ENCODE measurements around the gene TBX19. TPM values are rescaled to one million over a fixed set of nuclear protein-coding genes. Genes with fewer than 3 reads are reported as not detected.

TBX19 gene
- total RNA-seq, 1 donor from 2014 or later = 1.1 TPM

DNA sequence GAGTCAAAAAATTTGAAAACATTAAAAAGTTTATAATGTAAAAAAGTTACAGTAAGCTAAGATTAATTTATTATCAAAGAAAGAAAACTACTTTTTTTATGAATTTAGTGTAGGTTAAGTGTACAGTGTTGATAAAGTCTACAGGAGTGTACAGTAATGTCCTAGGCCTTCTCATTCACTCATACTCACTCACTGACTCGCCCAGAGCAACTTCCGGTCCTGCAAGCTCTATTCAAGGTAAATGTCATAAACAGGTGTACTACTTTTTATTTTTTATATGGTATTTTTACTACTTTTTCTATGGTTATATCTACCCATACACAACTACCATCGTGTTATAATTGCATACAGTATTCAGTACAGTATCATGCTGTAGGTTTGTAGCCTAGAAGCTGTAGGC is 49.6 kb downstream of the TBX19 start:
- DNase-seq (ENCODE audit: low read depth) (no peak), FAIRE-seq (no peak)
- no peak overlapping the region for H3K27ac Mint-ChIP-seq (ENCODE audit: unreplicated experiment)
- no peaks in the 10 kb centered on the region for H3K36me3 Mint-ChIP-seq (ENCODE audit: low read depth, unreplicated experiment)
- Histone ChIP-seq H3K79me2 (ENCODE audit: insufficient read depth, low read length) (no peaks in the 10 kb centered on the region), H2AFZ (ENCODE audit: low read depth, low read length) (no peak overlapping the region), H3K27ac (ENCODE audit: low read depth, low read length) (no peak overlapping the region), H3K27me3 (ENCODE audit: insufficient read depth, low read length) (no peaks in the 10 kb centered on the region), H3K4me1 (ENCODE audit: insufficient read depth, low read length) (no peaks in the 10 kb centered on the region), H3K9ac (ENCODE audit: low read length) (no peak overlapping the region), H3K36me3 (ENCODE audit: insufficient read depth, low read length) (no peaks in the 10 kb centered on the region), H3K9me3 (ENCODE audit: insufficient read depth, low read depth, low read length) (no peaks in the 10 kb centered on the region), H4K20me1 (ENCODE audit: insufficient read depth, low read length) (no peaks in the 10 kb centered on the region), H3K4me3 (ENCODE audit: insufficient read depth, low read depth, low read length) (no peak overlapping the region), H3K4me2 (ENCODE audit: low read length) (no peak overlapping the region)
- TF ChIP-seq, protein P1, sequence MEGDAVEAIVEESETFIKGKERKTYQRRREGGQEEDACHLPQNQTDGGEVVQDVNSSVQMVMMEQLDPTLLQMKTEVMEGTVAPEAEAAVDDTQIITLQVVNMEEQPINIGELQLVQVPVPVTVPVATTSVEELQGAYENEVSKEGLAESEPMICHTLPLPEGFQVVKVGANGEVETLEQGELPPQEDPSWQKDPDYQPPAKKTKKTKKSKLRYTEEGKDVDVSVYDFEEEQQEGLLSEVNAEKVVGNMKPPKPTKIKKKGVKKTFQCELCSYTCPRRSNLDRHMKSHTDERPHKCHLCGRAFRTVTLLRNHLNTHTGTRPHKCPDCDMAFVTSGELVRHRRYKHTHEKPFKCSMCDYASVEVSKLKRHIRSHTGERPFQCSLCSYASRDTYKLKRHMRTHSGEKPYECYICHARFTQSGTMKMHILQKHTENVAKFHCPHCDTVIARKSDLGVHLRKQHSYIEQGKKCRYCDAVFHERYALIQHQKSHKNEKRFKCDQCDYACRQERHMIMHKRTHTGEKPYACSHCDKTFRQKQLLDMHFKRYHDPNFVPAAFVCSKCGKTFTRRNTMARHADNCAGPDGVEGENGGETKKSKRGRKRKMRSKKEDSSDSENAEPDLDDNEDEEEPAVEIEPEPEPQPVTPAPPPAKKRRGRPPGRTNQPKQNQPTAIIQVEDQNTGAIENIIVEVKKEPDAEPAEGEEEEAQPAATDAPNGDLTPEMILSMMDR (IDR thresholded peaks at IDR 0.05; ENCODE audit: insufficient read depth, low read depth, low read length) = no peak
- no peak for TF ChIP-seq EZH2 (IDR thresholded peaks at IDR 0.05; ENCODE audit: insufficient read depth, low read length)
- H3K4me1 Mint-ChIP-seq (ENCODE audit: low read depth, unreplicated experiment) = no peaks in the 10 kb centered on the region
- H3K9me3 Mint-ChIP-seq (ENCODE audit: unreplicated experiment) = no peaks in the 10 kb centered on the region
- no peaks in the 10 kb centered on the region for H3K27me3 Mint-ChIP-seq (ENCODE audit: low read depth, unreplicated experiment)
- no peak overlapping the region for H3K4me3 Mint-ChIP-seq (ENCODE audit: unreplicated experiment)

DNA sequence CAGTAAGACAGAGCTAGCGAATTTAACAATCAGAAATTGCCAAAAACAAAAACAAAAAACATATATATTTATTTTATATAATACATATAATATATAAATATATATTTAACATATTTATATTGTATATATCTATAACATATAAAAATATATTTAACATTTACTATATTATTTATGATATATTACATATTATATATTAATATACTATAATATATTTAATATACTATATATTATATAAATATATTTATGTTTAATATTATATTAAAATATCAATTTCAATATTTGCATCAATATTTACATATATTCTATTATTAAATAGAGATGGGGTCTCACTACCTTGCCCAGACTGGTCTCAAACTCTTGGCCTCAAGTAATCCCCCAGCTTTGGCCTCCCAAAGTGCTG is 50.9 kb downstream of the TBX19 start:
- H3K9ac ChIP-seq (ENCODE audit: low read length) = no peak overlapping the region
- no peaks in the 10 kb centered on the region for H3K27me3 ChIP-seq (ENCODE audit: insufficient read depth, low read length)
- no peaks in the 10 kb centered on the region for H3K4me1 ChIP-seq (ENCODE audit: insufficient read depth, low read length)
- H3K4me3 ChIP-seq (ENCODE audit: insufficient read depth, low read depth, low read length) = no peak overlapping the region
- FAIRE-seq (no peak), DNase-seq (ENCODE audit: low read depth) (no peak)
- H3K9me3 ChIP-seq (ENCODE audit: insufficient read depth, low read depth, low read length) = no peaks in the 10 kb centered on the region
- no peaks in the 10 kb centered on the region for H3K79me2 ChIP-seq (ENCODE audit: insufficient read depth, low read length)
- no peaks in the 10 kb centered on the region for H3K36me3 ChIP-seq (ENCODE audit: insufficient read depth, low read length)
- Mint-ChIP-seq H3K9me3 (ENCODE audit: unreplicated experiment) (no peaks in the 10 kb centered on the region), H3K4me1 (ENCODE audit: low read depth, unreplicated experiment) (peaks cover 3% of the 10 kb centered on the region), H3K36me3 (ENCODE audit: low read depth, unreplicated experiment) (no peaks in the 10 kb centered on the region), H3K4me3 (ENCODE audit: unreplicated experiment) (no peak overlapping the region), H3K27ac (ENCODE audit: unreplicated experiment) (no peak overlapping the region), H3K27me3 (ENCODE audit: low read depth, unreplicated experiment) (no peaks in the 10 kb centered on the region)
- H2AFZ ChIP-seq (ENCODE audit: low read depth, low read length) = no peak overlapping the region
- no peaks in the 10 kb centered on the region for H4K20me1 ChIP-seq (ENCODE audit: insufficient read depth, low read length)
- TF ChIP-seq, protein P1 (IDR thresholded peaks at IDR 0.05; ENCODE audit: insufficient read depth, low read depth, low read length) = no peak
- TF ChIP-seq EZH2 (IDR thresholded peaks at IDR 0.05; ENCODE audit: insufficient read depth, low read length) = no peak
- no peak overlapping the region for H3K4me2 ChIP-seq (ENCODE audit: low read length)
- no peak overlapping the region for H3K27ac ChIP-seq (ENCODE audit: low read depth, low read length)

DNA sequence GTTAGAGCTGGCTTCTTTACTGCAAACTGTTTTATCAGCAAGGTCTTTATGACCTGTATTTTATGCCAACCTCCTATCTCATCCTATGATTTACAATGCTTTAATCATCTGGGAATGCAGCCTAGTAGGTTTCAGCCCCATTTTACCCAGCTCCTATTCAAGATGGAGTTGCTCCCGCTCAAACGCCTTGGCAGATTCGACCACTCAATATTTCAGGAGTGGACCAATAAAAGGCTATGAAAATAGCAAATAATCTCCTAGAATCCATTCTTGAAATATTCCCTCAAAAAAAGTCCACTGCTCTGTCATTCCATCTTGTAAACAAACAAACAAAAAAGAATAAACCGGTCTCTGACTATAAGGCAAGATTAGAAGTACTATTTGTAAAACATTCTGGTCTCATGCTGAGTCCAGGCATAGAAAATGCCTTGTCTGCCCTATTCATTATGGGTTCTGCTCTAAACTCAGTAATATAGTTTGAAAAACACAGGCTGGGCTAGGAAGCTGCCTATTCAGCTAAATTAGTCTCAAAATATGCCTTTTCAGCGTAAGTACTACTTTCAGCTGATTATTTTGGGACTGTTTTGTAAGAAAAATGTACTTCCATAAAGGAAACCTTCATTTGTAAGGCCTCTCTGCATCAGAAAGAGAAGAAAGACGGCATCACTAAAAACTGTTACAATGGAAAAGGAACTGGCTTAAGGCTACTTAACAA is 53.0 kb downstream of the TBX19 start:
- FAIRE-seq = no peak
- no peak overlapping the region for H3K9ac ChIP-seq (ENCODE audit: low read length)
- Mint-ChIP-seq H3K4me3 (ENCODE audit: unreplicated experiment) (no peak overlapping the region), H3K4me1 (ENCODE audit: low read depth, unreplicated experiment) (peaks cover 3% of the 10 kb centered on the region), H3K27me3 (ENCODE audit: low read depth, unreplicated experiment) (no peaks in the 10 kb centered on the region), H3K36me3 (ENCODE audit: low read depth, unreplicated experiment) (peaks cover 2% of the 10 kb centered on the region), H3K27ac (ENCODE audit: unreplicated experiment) (no peak overlapping the region), H3K9me3 (ENCODE audit: unreplicated experiment) (no peaks in the 10 kb centered on the region)
- DNase-seq (ENCODE audit: low read depth) = no peak
- TF ChIP-seq, protein P1 (IDR thresholded peaks at IDR 0.05; ENCODE audit: insufficient read depth, low read depth, low read length) = no peak
- no peak for TF ChIP-seq EZH2 (IDR thresholded peaks at IDR 0.05; ENCODE audit: insufficient read depth, low read length)
- no peaks in the 10 kb centered on the region for H3K36me3 ChIP-seq (ENCODE audit: insufficient read depth, low read length)
- H3K4me3 ChIP-seq (ENCODE audit: insufficient read depth, low read depth, low read length) = no peak overlapping the region
- H3K4me1 ChIP-seq (ENCODE audit: insufficient read depth, low read length) = no peaks in the 10 kb centered on the region
- no peaks in the 10 kb centered on the region for H4K20me1 ChIP-seq (ENCODE audit: insufficient read depth, low read length)
- H2AFZ ChIP-seq (ENCODE audit: low read depth, low read length) = peak overlapping the region; percentile 30
- H3K9me3 ChIP-seq (ENCODE audit: insufficient read depth, low read depth, low read length) = no peaks in the 10 kb centered on the region
- H3K27ac ChIP-seq (ENCODE audit: low read depth, low read length) = no peak overlapping the region
- H3K4me2 ChIP-seq (ENCODE audit: low read length) = no peak overlapping the region
- no peaks in the 10 kb centered on the region for H3K79me2 ChIP-seq (ENCODE audit: insufficient read depth, low read length)
- H3K27me3 ChIP-seq (ENCODE audit: insufficient read depth, low read length) = no peaks in the 10 kb centered on the region
